HCT116 (cell line): ENCODE measurements around the gene BTBD6. TPM values are rescaled to one million over a fixed set of nuclear protein-coding genes. Genes with fewer than 3 reads are reported as not detected.

ENCODE experiments used
- ATAC-seq: fragments of 200-7000 bp; cut with Tn5 transposase; 2 replicates; pipeline ENCODE4 v1.9.1; 2020; ENCODE audit warnings: mild to moderate bottlenecking, moderate library complexity
- BruUV-seq: library from RNA; stranded (reverse); fragments of 400-500 nt; replicated peaks from 2 replicates; lab custom pipeline; 2021; lab: Mats Ljungman, UMichigan
- CTCF ChIA-PET: fragments of 300-600 bp; sonication (Branson Sonifier 250); formaldehyde crosslinking; loops from one replicate; lab custom pipeline; 2021; ENCODE audit warnings: antibody characterized with exemption; lab: Charles Lee
- POLR2A ChIA-PET: fragments of 300-600, 350-600 bp; sonication (Branson Sonifier 250); formaldehyde crosslinking; loops from one replicate; lab custom pipeline; 2021; ENCODE audit warnings: antibody characterized with exemption; lab: Charles Lee
- RAD21 ChIA-PET, 2 experiments: fragments of 300-600 bp; sonication (Branson Sonifier 250); formaldehyde crosslinking; loops; one replicate each; lab custom pipeline; 2023; ENCODE audit warnings: low total read pairs in 2 of 2; ENCODE audit not compliant: uncharacterized antibody in 2 of 2, unreplicated experiment in 2 of 2, low non-redundant PET in 1 of 2; lab: Charles Lee
- DNase-seq: peaks from one replicate; pipeline ENCODE4 v3.0.0-alpha.2; 2010; ENCODE audit warnings: low read depth, low spot score
- H2AFZ ChIP-seq: fragments of 200-600 bp; shearing (Covaris generic), sonication (generic); 2 replicates; pipeline ENCODE4 v1.6.1; 2017; ENCODE audit warnings: low read depth, mixed run types, mixed read lengths, antibody characterized with exemption, low read length; ENCODE audit not compliant: poor library complexity, severe bottlenecking
- H3K27ac ChIP-seq: 2 replicates; pipeline ENCODE4 v1.5.1; 2012; ENCODE audit warnings: low read depth, low read length
- H3K27me3 ChIP-seq: fragments of 200-600 bp; sonication (generic); 2 replicates; pipeline ENCODE4 v1.6.1; 2016; ENCODE audit warnings: mixed run types, low read length, mixed read lengths; ENCODE audit not compliant: insufficient read depth
- H3K36me3 ChIP-seq, 2 experiments: fragments of 200-500 bp in 1 of 2; fragments of 200-600 bp in 1 of 2; sonication (Bioruptor generic) in 1 of 2; sonication (generic) in 1 of 2; 2 replicates each; pipeline versions ENCODE4 v1.5.1 to v1.6.1; 2014 to 2016; ENCODE audit warnings: low read length in 2 of 2, inconsistent platforms in 1 of 2, mixed read lengths in 1 of 2, mixed run types in 1 of 2; ENCODE audit not compliant: insufficient read depth in 2 of 2, control insufficient read depth in 1 of 2
- H3K4me1 ChIP-seq, 2 experiments: fragments of 200-600 bp in 1 of 2; sonication (generic) in 1 of 2; 2 replicates each; pipeline versions ENCODE4 v1.5.1 to v1.6.1; 2012 to 2017; ENCODE audit warnings: low read length in 2 of 2, inconsistent platforms in 1 of 2, mild to moderate bottlenecking in 1 of 2, mixed read lengths in 1 of 2, mixed run types in 1 of 2, moderate library complexity in 1 of 2; ENCODE audit not compliant: insufficient read depth in 2 of 2, control insufficient read depth in 1 of 2
- H3K4me2 ChIP-seq: fragments of 200-600 bp; sonication (generic); 2 replicates; pipeline ENCODE4 v1.6.1; 2017; ENCODE audit warnings: mixed run types, low read length, mixed read lengths
- H3K4me3 ChIP-seq, 2 experiments: fragments of 200-600 bp in 1 of 2; sonication (generic) in 1 of 2; replicated peaks in 1 of 2; 2 replicates each; pipeline ENCODE4 v1.5.1; 2011 to 2016; ENCODE audit warnings: low read length in 2 of 2, control low read depth in 1 of 2, low read depth in 1 of 2, mild to moderate bottlenecking in 1 of 2, mixed read lengths in 1 of 2, mixed run types in 1 of 2
- H3K79me2 ChIP-seq: fragments of 200-600 bp; sonication (generic); 2 replicates; pipeline ENCODE4 v1.6.1; 2017; ENCODE audit warnings: mild to moderate bottlenecking, mixed run types, low read length, moderate library complexity, mixed read lengths; ENCODE audit not compliant: insufficient read depth
- H3K9ac ChIP-seq: fragments of 200-600 bp; sonication (generic); 2 replicates; pipeline ENCODE4 v1.6.1; 2016; ENCODE audit warnings: low read length, mixed read lengths
- H3K9me2 ChIP-seq: fragments of 200-600 bp; sonication (generic), shearing (Covaris generic); 2 replicates; pipeline ENCODE4 v1.6.1; 2017; ENCODE audit warnings: mixed run types, mild to moderate bottlenecking, moderate library complexity; ENCODE audit not compliant: insufficient read depth
- H3K9me3 ChIP-seq, 2 experiments: fragments of 200-500 bp in 1 of 2; fragments of 200-600 bp in 1 of 2; sonication (Bioruptor generic) in 1 of 2; sonication (generic) in 1 of 2; 2 replicates each; pipeline ENCODE4 v1.6.1; 2014 to 2017; ENCODE audit warnings: low read length in 2 of 2, mixed read lengths in 2 of 2, inconsistent platforms in 1 of 2, low read depth in 1 of 2, mild to moderate bottlenecking in 1 of 2, mixed run types in 1 of 2, moderate library complexity in 1 of 2; ENCODE audit not compliant: control insufficient read depth in 1 of 2, insufficient read depth in 1 of 2
- H4K20me1 ChIP-seq: fragments of 200-600 bp; sonication (generic), shearing (Covaris generic); 2 replicates; pipeline ENCODE4 v1.6.1; 2017; ENCODE audit warnings: mixed run types, mild to moderate bottlenecking, moderate library complexity; ENCODE audit not compliant: insufficient read depth
- CBX3 ChIP-seq: IDR thresholded peaks from 2 replicates; pipeline ENCODE4 v1.6.1; 2012; ENCODE audit warnings: low read depth
- CEBPB ChIP-seq: IDR thresholded peaks from 2 replicates; pipeline ENCODE4 v1.6.1; 2012; ENCODE audit warnings: low read depth
- ELF1 ChIP-seq: IDR thresholded peaks from 2 replicates; pipeline ENCODE4 v1.6.1; 2012; ENCODE audit warnings: low read depth, borderline replicate concordance
- EZH2 ChIP-seq: fragments of 200-600 bp; sonication (generic); IDR thresholded peaks from 2 replicates; pipeline ENCODE4 v1.6.1; 2017; ENCODE audit warnings: antibody characterized with exemption, mixed run types
- EZH2phosphoT487 ChIP-seq: fragments of 200-600 bp; IDR thresholded peaks from 2 replicates; pipeline ENCODE4 v1.6.1; 2018; ENCODE audit warnings: antibody characterized with exemption, borderline replicate concordance
- FOSL1 ChIP-seq: IDR thresholded peaks from 2 replicates; pipeline ENCODE4 v1.6.1; 2012; ENCODE audit warnings: low read depth
- JUND ChIP-seq: IDR thresholded peaks from 2 replicates; pipeline ENCODE4 v1.6.1; 2012
- POLR2A ChIP-seq: IDR thresholded peaks from 2 replicates; pipeline ENCODE4 v1.7.0; 2011; ENCODE audit warnings: borderline replicate concordance; ENCODE audit not compliant: insufficient read depth, insufficient read length; ENCODE audit errors: extremely low read depth
- POLR2AphosphoS5 ChIP-seq: IDR thresholded peaks from 2 replicates; pipeline ENCODE4 v1.6.1; 2011; ENCODE audit warnings: mild to moderate bottlenecking, low read depth, low read length, moderate library complexity
- SRF ChIP-seq: IDR thresholded peaks from 2 replicates; pipeline ENCODE4 v1.6.1; 2012; ENCODE audit warnings: low read depth
- TCF7L2 ChIP-seq: IDR thresholded peaks from 2 replicates; pipeline ENCODE4 v1.7.0; 2011; ENCODE audit warnings: borderline replicate concordance, inconsistent platforms; ENCODE audit not compliant: insufficient read depth, insufficient read length; ENCODE audit errors: extremely low read depth
- YY1 ChIP-seq: IDR thresholded peaks from 2 replicates; pipeline ENCODE4 v1.6.1; 2011; ENCODE audit warnings: low read length, low read depth, moderate library complexity, mild to moderate bottlenecking; ENCODE audit not compliant: insufficient replicate concordance; ENCODE audit errors: extremely low read depth
- ZFX ChIP-seq: fragments of 450-650 bp; IDR thresholded peaks from 2 replicates; pipeline ENCODE4 v1.6.1; 2017
- ZNF274 ChIP-seq: fragments of 200-500 bp; sonication (Bioruptor generic); IDR thresholded peaks from 2 replicates; pipeline ENCODE4 v1.6.1; 2014; ENCODE audit warnings: mild to moderate bottlenecking, low read depth, low read length, inconsistent platforms
- intact Hi-C: fragments of 100-400 bp; cut with micrococcal nuclease; formaldehyde crosslinking; loops from 2 replicates; pipeline ENCODE4 v1.10.0; 2022
- total RNA-seq: library from RNA; stranded (reverse); gene quantifications from one replicate; pipeline ENCODE4 v1.2.1, GENCODE V29; 2021; ENCODE audit not compliant: unreplicated experiment
- TF ChIP-seq, protein P1 (sequence below): IDR thresholded peaks from 2 replicates; pipeline ENCODE4 v1.6.1; 2012
- TF ChIP-seq, protein P2 (sequence below): IDR thresholded peaks from 2 replicates; pipeline ENCODE4 v1.6.1; 2012; ENCODE audit warnings: low read depth
- TF ChIP-seq, protein P3 (sequence below): IDR thresholded peaks from 2 replicates; pipeline ENCODE4 v1.6.1; 2012
- TF ChIP-seq, protein P4 (sequence below), 3 experiments: fragments of 200-600 bp in 1 of 3; sonication (generic) in 1 of 3; IDR thresholded peaks in 2 of 3; conservative IDR thresholded peaks in 1 of 3; 2 replicates each; pipeline ENCODE4 v1.5.1; 2012 to 2017; ENCODE audit warnings: low read depth in 2 of 3, low read length in 2 of 3, antibody characterized with exemption in 1 of 3, borderline replicate concordance in 1 of 3, control low read depth in 1 of 3, mild to moderate bottlenecking in 1 of 3, mixed read lengths in 1 of 3, mixed run types in 1 of 3, moderate library complexity in 1 of 3; ENCODE audit not compliant: insufficient read depth in 1 of 3

Gene BTBD6
- total RNA-seq, 1 experiment from 2014 or later, result 35.9 TPM

DNA sequence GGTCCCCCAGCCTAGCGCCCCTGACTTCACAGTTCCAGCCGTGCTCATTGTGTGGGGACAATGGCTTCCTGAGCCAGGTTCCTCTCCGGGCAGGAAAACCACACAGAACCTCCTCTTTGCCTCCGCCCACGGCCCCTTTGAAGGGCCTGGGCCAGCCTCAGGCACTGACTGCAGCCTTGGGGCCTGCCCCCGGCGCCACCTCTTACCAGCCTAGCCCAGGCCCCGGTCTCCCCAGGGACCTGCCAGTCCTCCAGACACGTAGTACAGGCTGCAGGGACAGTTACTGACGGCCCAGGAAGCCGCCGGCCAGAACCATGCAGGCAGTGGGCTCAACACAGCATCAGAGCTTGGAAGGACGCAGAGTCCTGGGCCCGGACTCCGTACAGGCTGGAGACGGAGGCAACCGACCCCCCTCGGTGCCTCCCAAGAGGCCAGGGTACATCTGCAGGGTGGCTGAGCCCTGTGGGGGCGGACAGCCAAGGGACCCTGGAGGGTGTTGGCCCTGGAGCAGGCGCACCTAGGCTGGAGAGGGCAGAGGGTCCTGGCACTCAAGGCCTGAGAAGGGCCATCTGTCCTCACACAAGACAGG is 46.3 kb upstream of the BTBD6 start (continued):
- TF ChIP-seq CBX3, result no peak
- TF ChIP-seq, protein P1, sequence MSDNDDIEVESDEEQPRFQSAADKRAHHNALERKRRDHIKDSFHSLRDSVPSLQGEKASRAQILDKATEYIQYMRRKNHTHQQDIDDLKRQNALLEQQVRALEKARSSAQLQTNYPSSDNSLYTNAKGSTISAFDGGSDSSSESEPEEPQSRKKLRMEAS, result no peak
- TF ChIP-seq POLR2A, result no peak
- no peak for TF ChIP-seq ZFX
- TF ChIP-seq, protein P2, sequence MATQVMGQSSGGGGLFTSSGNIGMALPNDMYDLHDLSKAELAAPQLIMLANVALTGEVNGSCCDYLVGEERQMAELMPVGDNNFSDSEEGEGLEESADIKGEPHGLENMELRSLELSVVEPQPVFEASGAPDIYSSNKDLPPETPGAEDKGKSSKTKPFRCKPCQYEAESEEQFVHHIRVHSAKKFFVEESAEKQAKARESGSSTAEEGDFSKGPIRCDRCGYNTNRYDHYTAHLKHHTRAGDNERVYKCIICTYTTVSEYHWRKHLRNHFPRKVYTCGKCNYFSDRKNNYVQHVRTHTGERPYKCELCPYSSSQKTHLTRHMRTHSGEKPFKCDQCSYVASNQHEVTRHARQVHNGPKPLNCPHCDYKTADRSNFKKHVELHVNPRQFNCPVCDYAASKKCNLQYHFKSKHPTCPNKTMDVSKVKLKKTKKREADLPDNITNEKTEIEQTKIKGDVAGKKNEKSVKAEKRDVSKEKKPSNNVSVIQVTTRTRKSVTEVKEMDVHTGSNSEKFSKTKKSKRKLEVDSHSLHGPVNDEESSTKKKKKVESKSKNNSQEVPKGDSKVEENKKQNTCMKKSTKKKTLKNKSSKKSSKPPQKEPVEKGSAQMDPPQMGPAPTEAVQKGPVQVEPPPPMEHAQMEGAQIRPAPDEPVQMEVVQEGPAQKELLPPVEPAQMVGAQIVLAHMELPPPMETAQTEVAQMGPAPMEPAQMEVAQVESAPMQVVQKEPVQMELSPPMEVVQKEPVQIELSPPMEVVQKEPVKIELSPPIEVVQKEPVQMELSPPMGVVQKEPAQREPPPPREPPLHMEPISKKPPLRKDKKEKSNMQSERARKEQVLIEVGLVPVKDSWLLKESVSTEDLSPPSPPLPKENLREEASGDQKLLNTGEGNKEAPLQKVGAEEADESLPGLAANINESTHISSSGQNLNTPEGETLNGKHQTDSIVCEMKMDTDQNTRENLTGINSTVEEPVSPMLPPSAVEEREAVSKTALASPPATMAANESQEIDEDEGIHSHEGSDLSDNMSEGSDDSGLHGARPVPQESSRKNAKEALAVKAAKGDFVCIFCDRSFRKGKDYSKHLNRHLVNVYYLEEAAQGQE, result no peak
- no peak for TF ChIP-seq CEBPB
- no peak for TF ChIP-seq EZH2
- no peak for TF ChIP-seq FOSL1
- no peak for TF ChIP-seq TCF7L2
- no peak for TF ChIP-seq POLR2AphosphoS5
- TF ChIP-seq ELF1, result no peak

DNA sequence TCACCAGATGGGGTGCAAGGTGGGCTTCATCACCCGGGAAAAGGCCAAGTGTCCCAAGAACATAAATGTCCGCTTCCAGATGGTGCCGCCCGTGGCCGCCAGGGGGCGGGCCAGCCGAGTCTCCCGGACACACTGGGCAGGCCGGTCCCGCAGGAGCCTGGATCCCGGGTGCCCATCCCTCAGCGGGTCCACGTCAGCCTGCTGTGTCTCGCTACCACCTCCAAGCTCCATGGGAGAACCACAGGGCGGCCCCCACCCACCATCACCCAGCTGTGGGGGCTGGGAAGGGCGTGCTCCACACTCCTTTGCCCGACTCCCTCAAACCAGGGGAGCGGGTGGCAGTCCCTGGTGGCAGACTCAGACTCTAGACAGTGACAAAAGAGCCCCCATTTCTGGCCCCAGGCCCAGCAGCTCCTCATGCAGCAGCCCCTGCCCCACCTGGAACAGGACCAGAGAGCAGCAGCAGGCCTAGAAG is 45.2 kb upstream of the BTBD6 start:
- Histone ChIP-seq H3K27me3 (no peaks in the 10 kb centered on the region), H3K9ac (no peak overlapping the region), H3K27ac (no peak overlapping the region), H2AFZ (no peak overlapping the region), H3K4me1 (peaks cover 25 to 38% of the 10 kb centered on the region in 2 experiments; a peak in 3 of 4 replicates), H3K36me3 (no peaks in the 10 kb centered on the region), H3K9me3 (no peaks in the 10 kb centered on the region), H3K4me2 (peak overlapping the region; percentile 45), H3K79me2 (no peaks in the 10 kb centered on the region), H4K20me1 (no peaks in the 10 kb centered on the region), H3K4me3 (no peak overlapping the region)
- POLR2A ChIA-PET, result no interaction called here
- intact Hi-C loops, result loop anchor here (1.0 kb wide), 1 partner anchor 149 kb away; no protein-coding TSS in a partner anchor
- BruUV-seq, result no TSS peak
- peak; percentile 75 for ATAC-seq
- DNase-seq, result no peak
- CTCF ChIA-PET, result interaction anchor here (1.2 to 1.9 kb wide), 3 partner anchors 65 to 149 kb away, joined by 3 to 10 read pairs (median 3); no protein-coding TSS in a partner anchor
- RAD21 ChIA-PET, result no interaction called here
- TF ChIP-seq SRF (no peak), EZH2 (no peak), ZNF274 (no peak), ELF1 (no peak), YY1 (peak; percentile 34), ZFX (no peak), POLR2AphosphoS5 (peak; percentile 18; the same call in 1 of the 2 replicates), JUND (no peak), EZH2phosphoT487 (no peak)
- TF ChIP-seq, protein P3, sequence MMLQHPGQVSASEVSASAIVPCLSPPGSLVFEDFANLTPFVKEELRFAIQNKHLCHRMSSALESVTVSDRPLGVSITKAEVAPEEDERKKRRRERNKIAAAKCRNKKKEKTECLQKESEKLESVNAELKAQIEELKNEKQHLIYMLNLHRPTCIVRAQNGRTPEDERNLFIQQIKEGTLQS, result no peak
- TF ChIP-seq, protein P4, sequence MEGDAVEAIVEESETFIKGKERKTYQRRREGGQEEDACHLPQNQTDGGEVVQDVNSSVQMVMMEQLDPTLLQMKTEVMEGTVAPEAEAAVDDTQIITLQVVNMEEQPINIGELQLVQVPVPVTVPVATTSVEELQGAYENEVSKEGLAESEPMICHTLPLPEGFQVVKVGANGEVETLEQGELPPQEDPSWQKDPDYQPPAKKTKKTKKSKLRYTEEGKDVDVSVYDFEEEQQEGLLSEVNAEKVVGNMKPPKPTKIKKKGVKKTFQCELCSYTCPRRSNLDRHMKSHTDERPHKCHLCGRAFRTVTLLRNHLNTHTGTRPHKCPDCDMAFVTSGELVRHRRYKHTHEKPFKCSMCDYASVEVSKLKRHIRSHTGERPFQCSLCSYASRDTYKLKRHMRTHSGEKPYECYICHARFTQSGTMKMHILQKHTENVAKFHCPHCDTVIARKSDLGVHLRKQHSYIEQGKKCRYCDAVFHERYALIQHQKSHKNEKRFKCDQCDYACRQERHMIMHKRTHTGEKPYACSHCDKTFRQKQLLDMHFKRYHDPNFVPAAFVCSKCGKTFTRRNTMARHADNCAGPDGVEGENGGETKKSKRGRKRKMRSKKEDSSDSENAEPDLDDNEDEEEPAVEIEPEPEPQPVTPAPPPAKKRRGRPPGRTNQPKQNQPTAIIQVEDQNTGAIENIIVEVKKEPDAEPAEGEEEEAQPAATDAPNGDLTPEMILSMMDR (IDR thresholded peaks at IDR 0.05 in 2 of 3, conservative IDR thresholded peaks at IDR 0.05 in 1 of 3; ENCODE audit: borderline replicate concordance in 1 of 3, insufficient read depth in 1 of 3, low read depth in 2 of 3, low read length in 2 of 3), result peak in 2 of 3 experiments; percentile 86 to 93; a peak in 4 of 6 replicates
- TF ChIP-seq, protein P1, result no peak
- TF ChIP-seq, all 23 proteins: peak for 3
- H3K9me2 ChIP-seq, result no peaks in the 10 kb centered on the region
